Stimulated activated CD4-positive, alpha-beta T cell treated with anti-CD3 and anti-CD28 coated beads, Interleukin-15, amount 100 ng/mL, for 48 hours (primary cell): Measurements from ENCODE around the gene HID1.
"Not testable (repeated sequence)": the region's sequence is repeated elsewhere in the genome, so short reads cannot be mapped to it uniquely, and the experiment has no call there.

Experiments used
- DNase-seq, 2 donors: peaks; one replicate each; pipeline ENCODE4 v3.0.0-alpha.2; 2020; ENCODE audit warnings: low read depth in 2 of 2

The HID1 gene

DNA sequence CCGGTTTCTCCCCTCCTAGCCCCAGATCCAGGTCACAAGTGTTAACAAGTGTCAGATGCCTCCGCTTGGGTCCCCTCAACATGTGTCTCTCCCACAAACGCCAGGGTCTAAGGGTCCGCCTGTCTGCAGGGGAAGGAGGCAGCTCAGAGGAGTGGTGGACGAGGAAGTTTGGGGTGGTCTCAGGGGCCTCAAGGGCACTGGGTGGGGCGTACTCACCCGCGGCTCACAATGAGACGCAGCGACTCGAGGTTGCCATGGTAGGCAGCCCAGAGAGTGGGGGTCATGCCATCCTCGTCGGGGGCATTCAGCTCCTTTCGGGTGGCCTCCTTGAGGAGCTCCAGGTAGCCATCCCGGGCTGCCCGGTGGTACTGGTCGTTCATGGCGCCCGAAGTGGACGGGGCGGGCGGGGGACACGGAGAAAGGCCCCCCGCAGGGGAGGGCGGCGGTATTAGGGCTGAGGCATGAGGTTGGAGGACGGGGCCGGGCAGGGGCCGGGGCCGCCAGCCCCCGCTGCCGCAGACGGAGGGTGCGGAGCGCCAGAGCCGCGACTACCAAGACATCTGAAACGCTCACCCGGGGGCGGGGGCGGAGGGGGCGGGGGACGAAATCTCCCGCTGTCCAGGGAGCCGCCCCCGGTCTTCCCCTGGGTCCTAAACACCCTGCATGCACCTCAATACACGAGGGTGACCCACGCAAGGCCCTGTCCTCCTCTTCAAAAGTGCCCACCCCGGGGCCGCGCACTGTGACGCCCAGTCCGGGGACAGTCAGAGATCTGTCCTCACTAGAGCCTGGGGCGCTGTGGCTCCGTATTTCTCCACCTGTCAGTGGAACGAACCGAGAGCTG is 49.6 kb downstream of the HID1 start, which contains the start of gene USH1G:
TSS of gene USH1G (minus strand) at position 562 of the 844 bp plus-strand sequence. CDS start at position 380, 182 bp downstream.
- no peak for DNase-seq

DNA sequence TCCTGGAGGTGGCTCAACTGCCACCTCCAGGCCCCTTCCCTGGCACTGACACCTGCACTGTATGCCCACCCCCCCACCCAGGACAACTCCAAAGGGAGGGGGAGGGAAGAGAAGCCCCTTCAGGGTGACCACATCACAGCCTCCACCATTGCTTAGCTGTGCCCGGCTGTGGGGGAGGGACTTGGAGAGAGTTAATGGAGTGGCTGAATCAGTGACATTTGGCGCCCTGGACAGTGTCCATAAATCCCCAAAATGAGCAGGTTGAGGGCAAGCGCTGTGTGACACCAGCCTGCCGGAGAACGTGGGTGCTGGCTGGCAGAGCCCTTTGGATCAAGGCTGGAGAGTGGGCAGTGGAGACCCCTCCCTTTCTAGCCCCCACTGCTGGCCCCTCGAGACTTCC is 50.4 kb downstream of the HID1 start:
- no peak for DNase-seq

DNA sequence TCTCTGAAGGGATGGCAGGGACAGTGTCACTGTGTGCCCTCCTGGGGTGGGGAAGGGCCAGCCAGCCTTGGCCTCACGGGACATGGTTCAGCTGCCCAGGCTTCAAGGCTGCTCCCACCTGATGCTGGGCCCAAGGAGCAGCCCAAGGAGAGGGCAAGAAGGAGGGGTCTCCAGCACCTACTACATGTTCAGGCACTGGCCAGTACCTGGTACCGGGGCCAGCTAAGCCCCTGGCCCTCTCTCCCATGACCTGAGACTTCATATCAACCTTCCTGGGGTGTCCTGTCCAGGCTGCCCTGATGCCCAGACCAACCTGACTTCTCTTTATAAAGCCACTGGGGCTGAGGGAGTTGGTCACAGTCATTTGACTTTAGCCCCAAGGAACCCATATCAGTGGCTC is 50.8 kb downstream of the HID1 start:
- no peak for DNase-seq

DNA sequence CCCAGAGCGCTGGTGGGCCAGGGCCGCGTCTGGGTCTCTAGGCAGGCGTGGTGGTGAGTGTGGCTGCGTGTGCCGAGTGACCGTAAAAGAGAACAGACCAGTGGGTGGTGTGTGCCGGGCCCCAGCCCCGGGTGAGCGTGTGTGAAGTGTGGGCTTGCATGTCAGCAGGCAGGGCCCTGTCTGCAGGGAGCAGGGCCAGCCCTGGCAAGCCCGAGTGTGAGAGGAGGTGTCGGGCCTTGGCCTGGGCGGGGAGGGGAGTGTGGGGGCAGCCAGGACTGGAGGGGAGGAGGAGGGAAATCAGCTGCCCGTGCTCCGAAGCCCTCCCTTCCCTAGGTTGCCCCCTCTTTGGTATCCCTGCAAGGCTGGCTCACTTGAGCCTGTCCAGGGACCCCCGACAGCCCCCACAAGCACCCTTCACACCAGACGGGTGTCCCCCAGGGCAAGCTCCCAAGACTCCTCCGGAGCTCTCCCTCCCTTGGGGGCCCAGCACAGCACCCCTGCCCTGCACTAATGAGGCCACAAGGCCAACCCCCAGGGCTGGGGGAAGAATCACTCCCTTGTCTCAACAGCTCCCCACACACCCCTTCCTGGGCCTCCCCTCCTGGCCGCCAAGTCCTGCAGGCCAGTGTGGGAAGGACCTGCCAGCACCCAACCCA is 51.4 kb downstream of the HID1 start:
- no peak for DNase-seq

DNA sequence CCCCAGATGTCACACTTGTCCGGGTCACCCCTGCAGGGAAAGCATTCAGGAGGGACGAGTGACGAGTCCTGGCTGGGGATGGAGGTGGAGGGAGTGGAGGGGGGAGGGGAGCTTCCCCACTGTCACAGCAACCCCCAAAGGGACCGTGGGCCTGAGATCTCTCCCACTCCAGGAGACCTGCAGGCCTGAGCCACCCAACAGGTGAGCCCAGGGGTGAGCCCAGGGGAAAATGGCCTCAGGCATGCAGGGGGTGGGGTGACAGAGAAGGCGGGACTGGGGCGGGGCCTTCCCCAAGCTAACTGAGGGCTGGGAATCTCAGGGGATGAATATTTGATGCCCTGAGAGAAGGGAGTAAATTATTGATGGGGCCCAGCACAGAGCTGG is 51.9 kb downstream of the HID1 start:
- DNase-seq, result no peak

DNA sequence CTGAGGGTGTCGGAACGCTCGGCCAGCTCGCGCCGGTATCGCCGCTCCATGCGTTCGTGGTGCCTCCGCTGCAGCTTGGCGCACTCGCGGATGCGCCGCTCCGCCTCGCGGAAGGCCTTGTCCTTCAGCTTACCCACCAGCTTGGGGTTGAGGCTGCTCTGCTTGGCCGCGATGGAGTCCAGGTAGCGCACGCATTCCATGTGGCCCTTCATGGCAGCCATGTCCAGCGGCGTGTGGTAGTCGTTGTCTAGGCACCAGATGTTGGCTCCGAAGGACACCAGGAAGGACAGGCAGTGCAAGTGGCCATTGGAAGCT is 52.3 kb downstream of the HID1 start:
- no peak for DNase-seq

DNA sequence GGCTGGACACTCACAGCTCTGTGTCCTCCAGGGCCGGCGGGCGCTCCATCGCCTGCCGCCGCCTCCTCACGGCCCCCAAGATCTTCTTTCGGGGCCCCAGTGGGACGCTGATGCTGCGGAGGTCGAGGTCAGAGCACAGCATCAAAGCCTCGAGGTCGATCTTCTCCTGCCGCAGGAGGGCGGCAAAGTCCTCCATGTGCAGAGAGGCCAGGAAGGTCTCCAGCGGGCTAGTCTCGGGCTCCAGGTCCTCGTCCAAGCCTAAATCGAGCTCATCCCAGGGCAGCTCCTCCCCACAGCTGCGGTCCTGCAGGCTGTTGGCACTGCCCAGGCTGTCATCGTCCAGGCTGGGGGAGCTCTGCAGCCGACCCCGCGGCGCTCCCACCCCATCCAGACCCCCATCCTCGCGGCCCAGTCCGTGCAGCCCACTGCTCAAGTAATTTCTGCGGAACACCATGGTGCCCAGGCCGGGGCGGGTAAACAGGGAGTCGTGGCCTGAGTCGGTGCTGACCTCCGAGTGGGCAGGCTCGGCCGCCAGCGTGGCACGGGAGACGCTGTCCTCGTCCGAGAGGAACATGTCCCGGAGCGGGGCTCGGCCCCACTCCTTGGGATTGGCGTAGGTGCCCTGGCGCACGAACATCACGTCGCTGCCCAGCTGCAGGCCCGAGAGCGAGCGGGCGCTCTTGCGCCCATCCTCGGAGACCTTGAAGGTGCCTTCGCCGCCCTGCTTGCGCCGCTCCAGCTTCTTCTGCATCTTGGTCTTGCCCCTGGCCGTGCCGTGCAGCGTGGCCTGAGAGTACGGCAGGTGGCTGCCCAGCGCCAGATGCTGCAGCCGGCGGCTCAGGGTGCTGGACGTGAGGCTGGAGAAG is 52.9 kb downstream of the HID1 start:
- DNase-seq, result no peak

DNA sequence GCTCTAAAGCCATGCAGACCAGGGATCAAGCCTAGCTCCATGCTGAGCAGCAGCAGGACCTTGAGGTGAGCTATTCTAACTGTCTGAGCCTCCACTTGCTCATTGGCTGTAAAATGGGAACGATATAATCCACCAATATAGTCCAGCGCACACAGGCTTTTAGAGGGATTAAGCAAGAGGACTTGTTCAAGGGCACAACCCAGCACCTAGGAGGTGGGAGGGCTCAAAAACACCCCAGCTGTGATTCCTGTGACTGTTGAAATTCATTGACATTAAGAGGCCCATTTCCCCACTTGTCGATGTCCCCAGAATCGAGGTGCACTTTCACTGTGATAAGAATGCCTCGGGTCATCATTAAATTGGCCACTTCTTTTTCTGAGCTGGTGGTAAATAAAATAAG is 53.7 kb downstream of the HID1 start:
- no peak for DNase-seq

DNA sequence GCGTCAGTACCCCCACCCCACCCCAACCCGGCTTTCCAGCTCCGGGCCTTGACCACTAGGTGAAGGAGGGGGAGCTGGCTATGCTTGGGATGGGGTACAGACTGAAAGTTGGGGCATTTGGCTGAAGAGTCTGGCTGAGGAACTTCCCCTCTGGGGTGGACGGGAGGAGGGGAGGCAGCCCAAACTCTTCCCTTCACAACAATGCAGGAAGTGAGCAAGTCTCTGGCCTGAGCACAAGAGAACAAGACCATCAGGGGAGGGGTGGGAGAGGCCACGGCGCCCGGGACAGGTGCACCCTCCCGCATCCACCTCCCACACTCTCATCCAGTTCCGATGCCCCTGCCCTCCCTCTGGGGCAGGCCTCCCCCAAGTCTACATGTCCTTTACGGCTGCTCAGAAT is 55.1 kb downstream of the HID1 start:
- no peak for DNase-seq

DNA sequence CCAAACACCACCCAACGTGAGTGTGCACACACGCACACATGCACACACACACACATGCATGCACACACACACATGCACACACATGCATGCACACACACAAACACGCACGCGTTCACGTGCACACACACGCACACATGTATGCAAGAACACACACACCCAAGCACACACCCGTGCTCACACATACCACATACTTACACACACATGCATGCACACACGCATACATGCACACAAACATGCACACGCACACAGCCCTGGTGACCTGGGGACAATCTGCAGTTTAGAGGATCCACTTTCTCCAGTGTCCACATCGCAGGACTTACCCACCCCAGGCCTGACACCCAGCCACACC is 55.7 kb downstream of the HID1 start:
- DNase-seq, result no peak

DNA sequence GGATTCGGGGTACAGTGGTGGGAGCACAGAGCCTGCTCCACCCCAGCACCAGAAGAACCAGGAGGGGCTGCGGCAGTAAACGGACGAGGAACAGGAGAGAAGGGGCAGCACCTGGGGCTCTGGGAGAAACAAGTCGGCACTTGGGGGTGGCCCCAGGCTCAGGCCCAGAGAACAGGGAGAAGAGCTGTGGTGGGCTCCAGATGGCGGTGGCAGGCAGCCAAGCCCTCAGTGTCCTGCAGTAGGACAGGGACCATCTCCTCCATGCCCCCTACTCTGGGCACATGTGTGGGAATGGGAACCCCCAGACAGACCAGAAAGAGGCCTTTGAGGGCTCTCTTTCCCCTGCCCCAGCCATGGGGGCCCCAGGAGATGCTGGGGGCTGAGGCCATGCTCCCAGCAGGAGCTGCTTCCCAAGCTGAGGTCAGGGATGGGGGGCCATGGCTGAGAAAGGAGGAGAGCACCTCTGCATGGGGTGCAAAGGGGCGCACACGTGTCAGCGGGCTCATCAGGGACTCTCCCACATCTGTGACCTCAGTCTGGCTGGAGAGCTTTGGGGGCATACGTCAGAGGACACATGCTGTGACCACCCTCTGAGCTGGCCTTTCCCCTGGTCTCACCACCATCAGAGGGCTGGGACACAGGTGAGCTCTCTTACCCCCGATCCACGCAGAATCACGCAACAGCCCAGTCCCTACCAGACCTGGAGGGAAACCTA is 56.3 kb downstream of the HID1 start:
- DNase-seq, result no peak

DNA sequence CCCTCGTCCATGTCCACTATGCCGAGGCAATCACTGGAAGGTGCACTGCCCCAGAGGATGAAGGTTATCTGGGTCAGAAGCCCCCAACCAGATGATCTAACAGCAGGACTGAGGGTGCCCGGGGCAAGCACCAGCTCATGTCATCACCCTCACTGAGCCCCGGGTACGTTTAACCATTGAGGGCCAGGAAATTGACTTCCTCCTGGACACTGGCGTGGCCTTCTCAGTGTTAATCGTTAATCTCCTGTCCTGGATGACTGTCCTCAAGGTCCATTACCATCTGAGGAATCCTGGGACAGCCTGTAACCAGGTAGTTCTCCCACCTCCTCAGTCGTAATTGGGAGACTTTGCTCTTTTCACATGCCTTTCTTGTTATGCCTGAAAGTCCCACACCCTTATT is 61.1 kb downstream of the HID1 start:
- not testable (repeated sequence) for DNase-seq

DNA sequence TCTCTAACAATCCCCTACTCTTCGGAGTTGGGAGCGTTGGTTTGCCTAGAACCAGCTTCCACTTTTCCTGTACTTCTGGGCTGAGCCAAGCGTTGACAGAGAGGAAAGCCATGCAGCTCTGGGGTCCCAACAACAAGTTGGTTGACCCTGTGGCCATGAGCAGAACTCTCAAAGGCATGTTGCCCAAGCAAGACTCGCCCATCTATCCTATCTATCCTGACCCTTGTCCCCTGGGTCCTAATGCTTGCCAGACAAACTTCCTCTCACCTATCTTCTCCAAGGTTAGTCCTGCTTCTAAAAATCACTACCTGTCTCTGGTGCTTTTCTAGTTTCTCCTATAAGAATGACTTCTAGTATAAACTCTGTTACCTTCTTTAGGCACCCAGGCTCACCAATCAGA is 63.5 kb downstream of the HID1 start:
- DNase-seq, result not testable (repeated sequence)

DNA sequence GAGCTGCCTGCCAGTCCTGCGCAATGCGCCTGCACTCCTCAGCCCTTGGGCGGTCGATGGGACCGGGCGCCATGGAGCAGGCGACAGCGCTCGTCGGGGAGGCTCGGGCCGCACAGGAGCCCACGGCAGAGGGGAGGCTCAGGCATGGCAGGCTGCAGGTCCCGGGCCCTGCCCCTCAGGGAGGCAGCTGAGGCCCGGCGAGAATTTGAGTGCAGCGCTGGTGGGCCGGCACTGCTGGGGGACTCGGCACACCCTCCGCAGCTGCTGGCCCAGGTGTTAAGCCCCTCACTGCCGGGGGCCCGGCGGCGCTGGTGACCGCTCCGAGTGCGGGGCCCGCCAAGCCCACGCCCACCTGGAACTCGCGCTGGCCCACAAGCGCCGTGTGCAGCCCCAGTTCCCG is 65.5 kb downstream of the HID1 start:
- no peak for DNase-seq

DNA sequence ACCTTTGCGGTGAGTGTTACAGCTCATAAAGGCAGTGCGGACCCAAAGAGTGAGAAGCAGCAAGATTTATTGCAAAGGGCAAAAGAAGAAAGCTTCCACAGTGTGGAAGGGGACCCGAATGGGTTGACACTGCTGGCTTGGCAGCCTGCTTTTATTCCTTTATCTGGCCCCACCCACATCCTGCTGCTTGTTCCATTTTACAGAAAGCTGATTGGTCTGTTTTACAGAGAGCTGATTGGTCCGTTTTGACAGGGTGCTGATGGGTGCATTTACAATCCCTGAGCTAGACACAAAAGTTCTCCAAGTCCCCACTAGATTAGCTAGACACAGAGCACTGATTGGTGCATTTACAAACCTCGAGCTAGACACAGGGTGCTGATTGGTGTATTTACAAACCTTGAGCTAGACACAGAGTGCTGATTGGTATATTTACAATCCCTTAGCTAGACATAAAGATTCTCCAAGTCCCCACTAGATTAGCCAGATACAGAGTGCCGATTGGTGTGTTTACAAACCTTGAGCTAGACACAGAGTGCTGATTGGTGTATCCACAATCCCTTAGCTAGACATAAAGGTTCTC is 66.3 kb downstream of the HID1 start:
- not testable (repeated sequence) for DNase-seq

DNA sequence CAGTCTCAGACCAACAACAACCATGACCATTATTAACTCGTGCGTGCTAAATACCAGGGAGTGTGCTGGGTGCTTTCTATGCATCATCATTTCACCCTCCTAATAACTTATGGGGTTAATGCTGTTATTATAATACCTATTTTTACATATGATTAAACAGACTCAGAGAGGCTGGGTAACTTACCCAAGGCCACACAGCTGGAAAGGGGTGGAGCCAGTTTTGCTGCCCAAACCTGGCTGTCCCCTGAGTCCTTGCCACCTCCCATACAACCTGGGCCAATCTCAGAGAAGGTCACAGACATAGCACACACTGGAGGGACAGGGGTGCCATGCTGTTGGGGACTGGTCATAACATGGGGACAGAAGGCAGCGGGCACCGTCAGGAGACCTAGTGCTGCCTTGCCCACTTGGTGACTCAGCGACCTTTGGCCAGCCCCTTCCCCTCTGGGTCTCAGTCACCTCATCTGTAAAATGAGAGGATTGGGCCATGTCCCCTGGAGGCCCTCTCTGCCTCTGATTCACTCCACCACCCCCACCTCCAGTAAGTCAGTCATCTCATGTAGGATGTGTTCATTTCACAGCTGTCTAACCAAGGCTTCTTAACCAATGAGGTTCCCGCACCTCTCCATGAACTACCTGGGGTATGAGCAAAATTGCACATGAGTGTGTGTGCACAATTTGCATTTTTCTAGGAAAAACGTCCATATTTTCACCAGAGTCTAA is 67.7 kb downstream of the HID1 start:
- no peak for DNase-seq

DNA sequence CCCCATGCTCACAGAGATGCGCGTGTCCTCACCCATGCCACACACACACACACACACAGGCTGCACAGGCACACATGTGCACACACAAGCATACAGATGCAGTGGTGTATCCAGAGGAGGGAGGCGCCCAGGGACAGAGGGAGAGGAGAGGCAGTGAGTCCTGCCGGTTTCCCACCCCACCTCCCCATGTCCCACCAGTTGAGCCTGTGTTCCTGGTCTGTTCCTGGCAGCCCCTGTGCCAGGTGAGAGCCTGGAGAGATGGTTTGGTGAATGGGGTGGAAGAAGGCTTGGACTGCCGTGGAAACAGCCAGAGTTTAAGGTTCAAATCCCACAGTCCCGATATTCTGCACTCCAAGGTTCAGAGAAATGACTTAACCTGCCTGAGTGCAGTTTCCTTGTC is 68.9 kb downstream of the HID1 start:
- DNase-seq, result no peak

DNA sequence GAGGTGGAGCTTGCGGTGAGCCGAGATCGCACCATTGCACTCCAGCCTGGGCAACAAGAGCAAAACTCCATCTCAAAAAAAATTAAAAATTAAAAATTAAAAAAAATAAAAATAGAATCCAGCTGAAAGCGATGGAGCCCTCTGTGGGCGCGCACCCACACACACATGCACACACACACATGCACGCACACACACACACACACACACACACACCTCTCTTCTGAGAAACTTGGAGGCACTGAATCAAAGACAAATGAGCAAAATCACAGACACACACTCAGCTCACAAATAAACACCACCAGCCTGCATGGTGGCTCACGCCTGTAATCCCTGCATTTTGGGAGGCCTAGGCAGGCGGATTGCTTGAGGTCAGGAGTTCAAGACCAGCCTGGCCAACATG is 69.5 kb downstream of the HID1 start:
- no peak for DNase-seq

DNA sequence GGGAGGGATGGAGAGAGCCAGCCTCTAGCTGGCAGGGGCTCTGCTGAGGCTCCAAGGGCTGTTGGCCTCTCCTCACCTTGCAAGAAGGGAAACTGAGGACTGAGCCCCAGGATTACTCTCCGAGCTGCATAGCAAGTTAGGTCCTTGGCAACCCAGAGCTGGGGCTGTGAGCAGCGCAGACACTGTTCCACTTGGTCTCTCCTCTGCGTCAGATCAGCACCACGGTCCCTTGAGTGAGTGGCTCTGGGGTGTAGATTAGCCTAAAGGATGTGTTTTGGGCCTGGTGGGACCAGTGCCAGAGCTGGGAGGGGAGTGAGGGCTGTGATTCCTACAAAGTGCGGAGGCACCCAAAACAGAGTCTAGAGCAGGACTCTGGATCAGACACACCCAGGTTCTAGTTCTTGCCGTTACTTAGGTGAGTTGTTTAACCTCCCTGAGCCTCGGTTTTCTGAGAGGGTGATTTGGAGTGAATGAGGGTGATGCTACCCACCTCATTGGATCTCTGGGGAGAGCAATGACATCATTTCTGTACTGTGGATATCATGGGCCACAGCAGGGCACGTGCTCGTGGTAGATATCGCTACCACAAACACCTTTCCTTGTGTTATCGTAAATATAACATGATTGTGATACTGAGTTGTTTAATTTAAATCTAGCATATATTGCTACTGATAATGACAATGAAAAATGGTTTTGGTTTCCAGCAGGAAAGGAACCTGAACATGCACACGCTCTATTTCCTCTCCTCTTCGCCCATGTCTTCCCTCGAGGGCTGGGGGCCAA is 71.0 kb downstream of the HID1 start:
- DNase-seq, result no peak
